Posterior cingulate gyrus (tissue), 11 donors: ENCODE data around the gene LIF.

Experiments used
- DNase-seq, 10 donors: peaks; one replicate each; pipeline versions ENCODE4 v3.0.0 to v3.0.0-alpha.2; 2020 to 2021; ENCODE audit warnings: mixed read lengths in 3 of 10
- intact Hi-C: fragments of 100-400 bp; cut with DNase I; formaldehyde crosslinking; loops from one replicate; pipeline ENCODE4 v1.15.1; 2023

Gene LIF

GRCh38 chr22:30285176-30285845 lies 38.8 kb upstream of the LIF start:
- intact Hi-C loops: no loop called here
- DNase-seq: peak in 1 of 10 donors; percentile 69

DNA sequence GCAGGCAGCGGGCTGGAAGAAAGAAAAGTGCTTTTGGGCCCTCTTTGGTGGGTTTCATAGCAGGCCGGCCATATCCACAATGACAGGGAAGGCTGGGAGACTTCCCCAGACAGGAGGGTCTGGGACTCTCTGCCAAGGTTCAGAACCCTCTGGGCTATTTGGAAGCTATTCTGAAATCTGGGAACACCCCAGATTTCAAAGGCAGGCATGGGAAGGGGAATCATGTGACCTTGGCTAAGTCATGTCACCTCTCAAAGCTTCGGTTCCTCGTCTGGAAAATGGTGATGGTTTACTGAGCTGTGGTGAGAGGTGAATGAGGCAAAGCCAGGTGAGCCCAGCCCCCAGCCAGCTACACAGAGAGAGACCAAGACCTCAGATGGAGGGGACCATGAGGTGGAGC lies 38.1 kb upstream of the LIF start:
- DNase-seq: no peak
- intact Hi-C loops: no loop called here

DNA sequence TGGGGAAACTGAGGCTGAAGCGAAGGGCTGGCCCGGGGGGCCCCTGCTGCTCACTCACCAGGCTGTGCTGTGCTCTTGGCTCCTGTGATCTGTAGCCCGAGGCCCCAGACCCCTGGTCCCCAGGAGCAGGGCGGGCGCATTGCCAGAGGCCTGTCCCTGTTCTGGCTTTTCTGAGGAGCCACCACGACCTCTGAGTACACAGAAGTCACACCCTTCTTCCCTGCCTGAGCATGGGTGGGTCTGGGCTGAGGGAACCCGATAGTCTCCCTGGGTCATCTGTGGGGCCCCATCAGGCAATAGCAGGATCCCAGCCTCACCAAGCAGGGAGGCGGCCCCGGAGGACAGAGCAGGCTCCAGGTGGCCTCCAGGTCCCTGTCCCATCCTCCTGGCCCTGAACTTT lies 37.6 kb upstream of the LIF start:
- intact Hi-C loops: no loop called here
- DNase-seq: peak in 1 of 10 donors; percentile 59

DNA sequence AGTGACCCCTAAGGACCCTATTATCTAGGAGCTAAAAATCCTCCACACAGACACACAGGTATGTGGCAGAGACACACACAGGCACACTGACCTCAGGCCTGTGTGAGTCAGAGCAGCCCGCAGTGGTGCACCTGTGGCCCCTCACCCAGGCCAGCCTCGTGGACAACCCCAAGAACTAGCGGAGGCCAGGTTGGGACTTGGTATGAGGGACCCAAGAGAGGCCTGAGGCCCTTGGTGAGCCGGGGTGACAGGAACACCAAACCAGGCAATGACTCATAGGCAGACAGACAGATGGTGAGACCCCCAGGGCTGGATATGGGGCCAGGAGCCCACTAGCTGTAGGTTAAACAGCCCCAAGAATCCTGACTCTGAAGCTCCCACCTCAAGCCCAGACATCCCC lies 36.8 kb upstream of the LIF start:
- intact Hi-C loops: no loop called here
- peak in 1 of 10 donors; percentile 63 for DNase-seq

DNA sequence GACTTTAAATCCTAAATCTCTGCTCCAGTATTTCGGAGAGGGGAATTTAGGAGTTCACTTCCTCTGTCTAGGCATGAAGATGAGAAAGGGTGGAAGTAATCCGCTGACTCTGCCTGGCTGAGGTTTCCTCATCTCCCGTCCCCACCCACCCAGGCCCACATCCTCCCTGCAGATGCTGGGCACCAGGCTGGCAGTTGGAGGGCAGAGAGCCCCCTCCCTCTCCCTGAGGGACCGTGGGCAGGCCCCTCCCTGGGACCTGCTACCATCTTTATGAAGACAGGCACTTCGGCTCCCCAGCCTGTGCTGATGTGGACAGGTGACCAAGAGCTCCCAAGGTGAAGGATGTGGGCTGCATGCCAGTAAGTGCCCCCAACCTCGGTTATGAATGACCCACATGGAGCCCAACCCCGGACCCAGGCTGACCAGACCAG lies 36.1 kb upstream of the LIF start:
- DNase-seq: no peak
- intact Hi-C loops: no loop called here

DNA sequence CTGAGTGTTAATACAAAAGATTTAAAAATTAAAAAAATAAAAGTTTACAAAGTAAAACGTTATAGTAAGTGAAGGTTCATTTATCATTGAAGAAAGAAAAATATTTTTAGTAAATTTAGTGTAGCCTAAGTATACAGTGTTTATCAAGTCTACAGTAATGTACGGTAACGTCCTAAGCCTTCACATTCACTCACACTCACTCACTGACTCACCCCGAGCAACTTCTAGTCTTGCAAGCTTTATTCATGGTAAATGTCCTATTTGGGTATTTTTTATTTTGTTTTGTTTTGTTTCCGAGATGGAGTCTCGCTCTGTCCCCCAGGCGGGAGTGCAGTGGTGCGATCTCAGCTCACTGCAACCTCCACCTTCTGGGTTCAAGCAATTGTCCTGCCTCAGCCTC lies 33.9 kb upstream of the LIF start:
- intact Hi-C loops: no loop called here
- peak in 1 of 10 donors; percentile 55 for DNase-seq

DNA sequence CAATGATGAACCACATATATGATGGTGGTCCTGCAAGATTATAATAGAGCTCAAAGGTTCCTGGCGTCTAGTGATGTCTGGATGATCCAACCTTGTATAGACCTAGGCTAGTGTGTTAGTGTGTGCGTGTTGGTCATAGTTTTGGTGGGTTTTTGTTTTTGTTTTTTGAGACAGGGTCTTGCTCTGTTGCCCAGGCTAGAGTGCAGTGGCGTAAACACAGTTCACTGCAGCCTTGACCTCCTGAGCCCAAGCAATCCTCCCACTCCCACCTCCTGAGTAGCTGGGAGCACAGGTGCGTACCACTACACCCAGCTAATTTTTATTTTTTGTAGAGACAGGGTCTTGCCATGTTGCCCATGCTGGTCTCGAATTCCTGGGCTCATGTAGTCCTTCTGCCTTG lies 33.4 kb upstream of the LIF start:
- DNase-seq: no peak
- intact Hi-C loops: no loop called here

GRCh38 chr22:30279046-30279788 lies 32.7 kb upstream of the LIF start:
- intact Hi-C loops: no loop called here
- DNase-seq: peak in 3 of 10 donors; percentile 35 to 85 (median 40)

- intact Hi-C loops: no loop called here
- peak in 2 of 10 donors; percentile 78 to 82 for DNase-seq
Measured at GRCh38 chr22:30277547-30278344, 31.2 kb upstream of the LIF start.

DNA sequence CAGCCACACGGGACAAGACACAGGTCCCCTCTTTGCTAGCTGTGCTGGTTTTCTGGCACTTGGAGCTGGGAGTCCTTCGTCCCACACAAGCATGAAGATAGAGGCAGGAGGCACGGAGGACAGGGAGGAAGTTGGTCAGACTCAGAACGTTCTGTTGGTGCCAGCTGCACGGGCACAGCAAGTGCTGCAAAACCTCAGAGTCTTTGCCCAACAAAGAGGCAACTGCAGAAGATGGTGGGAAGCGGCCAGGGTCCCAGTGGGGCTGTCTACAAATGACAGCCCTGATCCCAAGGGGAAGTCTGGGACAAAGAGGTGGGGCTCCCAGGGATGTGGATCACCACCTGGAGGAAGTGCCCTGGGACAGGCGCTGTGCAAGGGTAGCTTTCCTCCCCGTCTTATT lies 29.5 kb upstream of the LIF start:
- DNase-seq: peak in 1 of 10 donors; percentile 71
- intact Hi-C loops: no loop called here

DNA sequence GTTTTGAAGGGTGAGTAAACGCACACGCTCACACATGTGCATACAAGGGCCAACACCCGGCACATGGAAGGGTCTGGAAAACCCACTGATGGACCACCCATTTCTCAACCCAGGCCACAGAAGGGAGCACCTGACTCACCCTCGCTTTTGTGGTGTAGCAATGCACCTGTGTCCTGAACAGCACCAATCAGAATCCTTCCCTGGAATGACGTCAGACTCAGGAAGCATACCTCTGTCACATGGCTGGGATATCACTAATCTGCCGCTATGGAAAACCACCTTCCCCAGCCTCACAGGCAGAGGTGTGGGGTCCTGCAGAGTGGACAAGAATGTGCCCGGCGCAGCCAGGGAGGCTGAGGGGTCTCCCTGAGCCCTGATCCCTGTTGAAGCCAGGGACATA lies 29.1 kb upstream of the LIF start:
- DNase-seq: no peak
- intact Hi-C loops: no loop called here

DNA sequence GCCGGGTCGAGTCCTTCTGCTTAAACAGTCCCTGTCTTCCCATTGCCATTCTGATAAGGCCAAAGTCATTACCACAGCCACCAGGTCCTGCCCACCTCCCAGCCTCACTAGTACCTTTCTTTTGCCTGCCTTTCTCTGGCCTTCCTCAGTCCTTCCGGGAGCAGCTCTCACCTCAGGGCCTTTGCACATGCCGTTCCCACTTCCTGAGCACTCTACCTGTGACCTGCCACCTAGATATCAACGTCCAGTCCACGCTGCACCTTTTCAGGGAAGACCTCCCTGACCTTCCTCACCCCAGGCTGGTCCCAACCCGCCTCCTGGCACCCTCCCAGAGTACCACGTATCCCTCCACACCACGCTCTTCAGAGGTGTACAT lies 27.9 kb upstream of the LIF start:
- intact Hi-C loops: no loop called here
- DNase-seq: no peak

- DNase-seq: no peak
- intact Hi-C loops: no loop called here
Measured at GRCh38 chr22:30273711-30274436, 27.3 kb upstream of the LIF start.

DNA sequence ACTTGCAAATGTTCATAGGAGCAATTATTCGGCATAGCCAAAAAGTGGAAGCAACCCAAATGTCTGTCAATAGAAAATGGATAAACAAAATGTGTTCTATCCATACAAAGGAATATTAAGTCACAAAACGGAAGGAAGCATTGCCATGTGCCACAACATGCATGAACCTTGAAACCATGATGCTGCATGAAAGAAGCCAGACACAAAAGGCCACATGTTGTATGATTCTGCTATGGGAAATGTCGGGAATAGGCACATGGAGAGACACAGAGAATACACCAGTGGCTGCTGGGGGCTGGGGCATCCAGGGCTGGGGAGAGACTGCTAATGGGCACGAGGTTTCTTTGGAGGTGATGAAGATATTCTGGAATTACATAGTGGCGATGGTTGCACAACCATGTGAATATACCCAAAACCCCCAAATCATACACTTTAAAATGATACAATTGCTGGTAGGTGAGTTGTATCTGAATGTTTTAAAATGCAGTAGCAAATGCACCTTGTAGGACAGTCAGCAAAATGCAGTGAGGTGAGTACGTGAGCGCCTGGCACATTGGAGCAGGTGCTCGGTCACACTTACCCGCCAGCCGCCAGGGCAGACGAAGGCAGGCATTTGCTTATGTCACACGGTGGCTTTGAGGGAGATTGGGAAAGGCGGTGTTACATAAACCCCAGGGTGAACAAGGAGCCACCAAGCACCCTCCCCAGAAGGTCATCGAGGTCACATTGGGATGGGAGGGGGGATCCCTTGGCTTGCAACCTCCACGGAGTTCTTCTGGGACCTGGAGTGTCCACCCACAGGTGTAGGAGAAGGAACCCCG lies 26.4 kb upstream of the LIF start:
- no peak for DNase-seq
- intact Hi-C loops: no loop called here

- DNase-seq: peak in 6 of 10 donors; percentile 32 to 90 (median 44)
Measured at GRCh38 chr22:30270832-30271231, 24.3 kb upstream of the LIF start.

DNA sequence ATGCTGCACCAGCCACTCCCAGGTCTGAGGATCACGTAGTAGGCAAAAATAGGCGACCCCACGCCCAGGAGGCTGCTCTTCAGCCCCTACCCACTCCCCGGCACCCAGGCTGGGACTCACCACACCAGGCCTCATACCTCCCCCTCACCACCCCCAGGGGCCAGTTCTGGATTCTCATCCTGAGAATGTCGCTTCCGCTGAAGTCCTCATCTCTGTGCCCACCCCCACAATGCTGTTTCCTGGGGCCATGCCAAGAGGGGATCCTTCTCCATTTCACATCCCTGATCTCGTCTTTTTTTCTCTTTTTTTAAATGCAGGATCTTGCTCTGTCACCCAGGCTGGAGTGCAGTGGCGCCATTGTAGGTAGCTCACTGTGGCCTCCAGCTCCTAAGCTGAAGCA lies 21.8 kb upstream of the LIF start:
- no peak for DNase-seq
- intact Hi-C loops: no loop called here

More at GRCh38 chr22:30270832-30271231, 24.3 kb upstream of the LIF start:
- intact Hi-C loops: no loop called here

GRCh38 chr22:30267382-30268302 lies 21.1 kb upstream of the LIF start:
- DNase-seq: no peak
- intact Hi-C loops: no loop called here

DNA sequence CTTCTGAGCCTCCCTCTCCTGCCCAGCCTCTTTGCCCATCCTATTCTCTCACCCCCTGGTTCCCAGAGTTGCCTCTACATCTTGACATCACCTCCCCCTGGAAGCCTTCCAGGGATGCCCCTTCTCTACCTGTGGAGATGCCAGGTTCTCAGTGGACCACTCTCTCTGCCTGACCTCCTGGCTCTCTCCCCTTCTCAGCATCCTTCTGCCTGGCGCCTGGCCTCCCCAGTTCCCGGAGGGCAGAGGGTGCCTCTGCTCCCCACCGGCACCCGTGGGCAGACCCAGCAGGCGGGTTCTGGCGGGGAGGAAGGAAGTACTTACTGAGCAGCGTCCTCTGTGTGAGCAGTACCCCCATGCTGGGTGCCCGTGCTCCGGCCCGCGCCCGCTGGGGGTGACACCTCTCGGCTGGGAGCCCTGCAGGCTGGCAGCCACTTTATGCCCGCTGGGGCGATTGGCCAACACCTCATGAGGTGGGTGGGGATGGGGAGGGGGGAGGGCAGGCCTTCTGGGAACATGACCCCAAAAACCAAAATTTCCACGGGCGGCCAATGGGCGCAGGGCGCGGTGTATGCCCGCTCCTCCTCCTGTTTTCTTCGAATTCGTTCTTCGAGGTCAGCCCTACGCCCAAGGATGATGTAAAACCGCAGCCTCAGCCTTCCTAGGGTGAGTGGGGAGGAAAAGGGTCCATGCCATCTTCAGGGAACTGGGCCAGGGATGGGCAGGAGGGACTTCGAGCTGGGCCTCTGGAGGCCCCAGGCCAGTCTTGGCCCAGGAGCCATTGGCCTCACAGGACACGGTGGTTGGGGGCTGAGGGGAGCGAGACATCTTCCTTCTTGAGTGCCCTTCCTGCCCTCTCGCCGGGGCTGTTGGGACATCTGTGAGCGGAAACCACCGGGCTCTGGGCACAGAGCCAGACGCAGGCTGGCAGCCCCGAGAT lies 20.2 kb upstream of the LIF start, which contains the start of gene OSM:
Gene OSM, minus strand, starts transcription at position 407 of the 937 bp plus-strand sequence. Its CDS starts 52 bp downstream, at position 355.
- DNase-seq: peak in 2 of 10 donors; percentile 32 to 45
- intact Hi-C loops: no loop called here
